HTERT RPE-1 (cell line): ENCODE measurements around the gene OR10Z1.

Source experiments
- in situ Hi-C: fragments of 300-500 bp; cut with MboI; formaldehyde crosslinking; loops from 4 replicates; pipeline ENCODE4 v1.14.3; 2020; ENCODE audit warnings: low sequenced_read_pairs

The OR10Z1 gene

GRCh38 chr1:158604968-158605367, at the start of gene OR10Z1:
OR10Z1 (plus strand) TSS chr1:158605268; CDS start chr1:158606439, 1,171 bp downstream.
- in situ Hi-C loops, result no loop called here

GRCh38 chr1:158559696-158560095, 45.4 kb upstream of the OR10Z1 start:
- in situ Hi-C loops, result no loop called here

GRCh38 chr1:158563853-158564252, 41.2 kb upstream of the OR10Z1 start:
- in situ Hi-C loops, result no loop called here

DNA sequence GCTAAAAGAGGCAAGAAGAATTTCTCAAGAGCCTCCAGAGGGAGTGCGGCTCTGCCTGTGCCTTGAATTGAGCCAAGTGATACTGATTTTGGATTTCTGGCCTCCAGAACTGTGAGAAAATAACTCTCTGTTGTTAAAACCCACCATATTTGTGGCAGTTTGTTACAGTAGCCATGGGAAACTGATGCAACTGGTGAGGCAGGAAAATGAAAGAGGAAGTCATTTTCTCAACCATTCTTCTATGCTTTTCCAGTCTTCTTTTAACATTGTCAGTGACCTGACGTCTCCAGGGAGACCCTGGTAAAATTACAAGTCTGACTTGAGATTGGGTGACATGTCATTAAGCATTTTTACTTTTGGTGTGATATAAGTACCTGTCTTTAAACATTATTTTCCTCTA, 40.5 kb upstream of the OR10Z1 start:
- in situ Hi-C loops, result no loop called here

- in situ Hi-C loops, result no loop called here
Observed at GRCh38 chr1:158570480-158570879, 34.6 kb upstream of the OR10Z1 start, which contains the start of gene OR6P1. OR6P1 (minus strand) TSS chr1:158570580; CDS start chr1:158563604, 6,976 bp downstream.

DNA sequence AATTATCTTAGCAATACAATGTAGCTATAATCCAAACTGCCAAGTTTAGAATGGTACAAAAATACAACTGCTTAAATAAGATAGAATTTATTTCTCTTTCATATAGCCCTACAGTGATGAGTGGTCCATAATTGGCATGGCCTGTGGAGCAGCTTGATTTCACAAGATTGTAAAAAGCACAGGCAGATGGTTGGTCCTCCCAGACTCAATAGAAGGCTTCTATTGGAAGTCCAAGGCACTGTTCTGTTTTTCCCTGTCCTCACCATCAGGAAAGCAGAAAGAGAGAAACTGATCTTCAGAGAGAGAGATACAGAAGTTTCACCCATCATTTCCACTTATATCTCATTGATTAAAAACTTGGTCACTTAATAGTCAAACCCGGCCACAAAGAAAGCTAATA, 32.8 kb upstream of the OR10Z1 start:
- in situ Hi-C loops, result no loop called here

DNA sequence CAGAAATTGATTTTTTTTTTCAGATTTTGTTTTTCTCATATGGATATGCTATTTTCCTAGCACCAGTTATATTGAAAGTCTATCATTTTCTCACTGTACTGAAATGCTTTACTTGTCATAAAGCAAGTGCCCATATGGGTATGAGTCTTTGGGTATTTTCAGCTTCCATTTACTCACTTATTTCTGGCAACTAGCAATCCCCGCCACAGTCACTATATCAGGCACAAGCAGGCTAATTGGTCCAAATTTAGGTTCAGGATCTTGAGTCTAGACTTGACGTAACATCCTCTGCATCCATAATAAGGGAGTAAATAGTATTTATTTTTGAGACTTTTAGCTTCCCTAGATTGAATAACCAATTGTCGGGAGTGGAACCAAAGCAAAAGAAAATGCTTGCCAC, 27.5 kb upstream of the OR10Z1 start:
- in situ Hi-C loops, result no loop called here

- in situ Hi-C loops, result no loop called here
Observed at GRCh38 chr1:158579733-158580132, 25.3 kb upstream of the OR10Z1 start, which contains the start of gene OR10X1. OR10X1 (minus strand) TSS chr1:158579899; CDS start chr1:158579899, 0 bp downstream.

- in situ Hi-C loops, result no loop called here
Observed at GRCh38 chr1:158583962-158584361, 21.1 kb upstream of the OR10Z1 start.

DNA sequence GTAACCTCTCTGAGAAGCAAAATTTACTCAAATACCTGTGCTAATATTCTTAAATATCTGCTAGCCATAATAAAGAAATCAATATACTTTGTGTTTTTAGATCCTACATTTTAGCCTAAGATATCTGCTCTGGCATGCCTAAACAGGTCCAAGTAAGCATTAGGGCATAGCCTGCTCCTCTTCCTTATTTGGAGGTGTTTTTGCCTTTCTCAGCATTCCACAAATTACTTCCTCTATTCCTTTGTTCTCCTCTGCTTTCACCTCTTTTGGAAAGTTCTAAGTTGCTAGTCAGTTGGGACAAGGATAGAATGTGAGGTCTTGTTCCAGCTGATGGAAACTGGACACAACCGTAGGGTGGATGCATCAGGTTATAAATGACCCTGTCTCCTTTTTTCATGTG, 18.1 kb upstream of the OR10Z1 start:
- in situ Hi-C loops, result no loop called here

GRCh38 chr1:158600735-158601134, 4.3 kb upstream of the OR10Z1 start:
- in situ Hi-C loops, result no loop called here

DNA sequence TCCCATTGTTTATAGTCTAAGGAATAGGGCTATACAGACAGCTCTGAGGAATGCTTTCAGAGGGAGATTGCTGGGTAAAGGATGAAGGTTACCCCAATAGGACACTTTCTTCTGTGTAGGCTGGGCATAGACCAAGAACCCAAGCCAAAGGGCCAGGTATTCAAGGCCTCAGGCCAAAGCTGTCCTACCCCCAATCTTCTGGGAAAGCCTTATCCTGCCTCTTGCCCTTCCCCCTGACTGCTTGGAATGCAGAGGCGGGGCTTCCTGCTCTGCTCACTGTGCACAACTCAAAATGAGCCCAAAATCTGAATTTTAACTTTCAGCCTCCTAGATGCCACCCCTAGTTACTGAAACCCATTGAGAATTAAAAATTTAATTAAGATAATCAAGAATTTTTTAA, 2.2 kb downstream of the OR10Z1 start:
- in situ Hi-C loops, result no loop called here

GRCh38 chr1:158611916-158612315, 6.8 kb downstream of the OR10Z1 start:
- in situ Hi-C loops, result no loop called here

- in situ Hi-C loops, result no loop called here
Observed at GRCh38 chr1:158613764-158614163, 8.7 kb downstream of the OR10Z1 start.

- in situ Hi-C loops, result no loop called here
Observed at GRCh38 chr1:158638146-158638545, 33.1 kb downstream of the OR10Z1 start.

- in situ Hi-C loops, result no loop called here
Observed at GRCh38 chr1:158638904-158639303, 33.8 kb downstream of the OR10Z1 start.

DNA sequence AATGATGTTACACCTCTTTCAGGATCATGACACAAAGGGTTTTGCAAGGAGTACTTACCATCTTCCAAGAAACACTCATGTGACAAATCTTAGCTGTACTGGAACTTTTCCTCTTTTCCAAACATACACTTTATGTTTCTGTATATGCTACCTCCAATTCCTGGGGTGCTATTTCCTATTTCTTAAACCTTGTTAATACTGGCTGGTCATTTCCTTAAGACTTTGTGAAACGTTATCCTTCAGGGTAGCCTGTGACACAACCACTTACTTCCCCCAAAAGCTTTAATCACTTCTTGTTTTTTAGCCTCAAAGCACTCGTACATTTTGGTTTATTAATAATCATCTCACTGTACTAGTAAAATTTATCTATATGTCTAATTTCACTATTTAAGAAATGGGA, 39.4 kb downstream of the OR10Z1 start:
- in situ Hi-C loops, result no loop called here

DNA sequence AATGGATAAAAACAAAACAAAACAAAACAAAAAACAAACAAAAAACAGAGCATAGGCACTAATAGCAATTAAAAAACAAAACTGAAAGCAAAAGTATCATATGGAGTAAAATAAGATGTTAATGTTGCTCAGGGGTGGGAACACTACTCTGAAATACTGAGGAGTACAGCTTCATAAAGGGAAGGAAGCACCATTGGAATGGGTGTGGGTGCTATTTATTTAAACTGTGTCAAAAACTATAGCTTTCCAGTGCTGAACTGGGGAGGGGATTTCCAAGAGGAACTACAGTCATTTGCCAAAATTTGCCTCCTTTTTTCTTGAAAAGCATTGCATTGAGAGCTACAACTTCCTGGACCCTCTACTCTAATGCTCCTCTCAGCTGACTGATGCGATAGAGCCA, 41.4 kb downstream of the OR10Z1 start:
- in situ Hi-C loops, result no loop called here

GRCh38 chr1:158649052-158649451, 44.0 kb downstream of the OR10Z1 start:
- in situ Hi-C loops, result no loop called here

- in situ Hi-C loops, result no loop called here
Observed at GRCh38 chr1:158652721-158653334, 47.8 kb downstream of the OR10Z1 start.

GRCh38 chr1:158654086-158654485, 49.0 kb downstream of the OR10Z1 start:
- in situ Hi-C loops, result no loop called here

DNA sequence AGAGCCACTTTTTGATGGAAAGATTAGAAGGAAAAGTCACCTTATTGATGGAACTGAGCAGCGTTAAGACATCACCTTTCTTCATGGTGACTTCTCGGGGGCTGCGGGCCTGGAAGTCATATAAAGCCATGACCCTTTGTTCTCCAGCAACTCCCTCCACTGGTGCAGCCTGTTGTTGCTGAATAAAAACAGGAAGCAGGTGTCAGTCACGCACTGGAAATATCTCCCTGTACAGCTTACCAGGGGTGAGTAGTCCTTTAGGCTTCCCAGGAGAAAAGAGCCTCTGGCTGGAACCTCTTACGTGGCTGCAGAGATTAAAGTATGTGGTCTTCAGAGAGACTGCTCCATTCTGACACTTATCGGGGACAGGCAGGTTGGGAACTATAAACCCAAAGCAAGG, 49.5 kb downstream of the OR10Z1 start:
- in situ Hi-C loops, result no loop called here
